ENCODE data around the gene HPDL.

The HPDL gene

DNA sequence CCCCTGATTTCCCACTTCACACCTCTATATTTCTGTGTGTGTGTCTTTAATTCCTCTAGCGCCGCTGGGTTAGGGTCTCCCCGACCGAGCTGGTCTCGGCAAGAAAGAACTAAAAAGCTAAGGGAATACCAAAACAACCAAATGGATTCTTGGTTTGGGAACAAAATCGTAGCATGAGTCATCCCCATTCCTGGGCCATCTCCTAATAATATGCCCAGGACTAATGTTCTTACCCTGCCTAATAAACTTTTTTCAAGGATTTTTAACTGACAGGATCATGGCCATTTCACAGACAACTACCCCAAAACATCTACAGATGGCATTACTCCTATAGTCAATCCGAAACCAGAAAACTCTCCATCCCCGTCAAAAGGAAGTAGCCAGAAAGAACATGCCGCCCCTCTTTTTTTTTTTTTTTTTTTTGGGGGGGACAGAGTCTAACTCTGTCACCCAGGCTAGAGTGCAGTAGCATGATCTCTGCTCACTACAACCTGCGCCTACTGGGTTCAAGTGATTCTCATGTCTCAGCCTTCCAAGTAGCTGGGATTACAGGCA is 4.1 kb upstream of the HPDL start:
- DNase-seq (ENCODE audit: low read depth), result no peak

DNA sequence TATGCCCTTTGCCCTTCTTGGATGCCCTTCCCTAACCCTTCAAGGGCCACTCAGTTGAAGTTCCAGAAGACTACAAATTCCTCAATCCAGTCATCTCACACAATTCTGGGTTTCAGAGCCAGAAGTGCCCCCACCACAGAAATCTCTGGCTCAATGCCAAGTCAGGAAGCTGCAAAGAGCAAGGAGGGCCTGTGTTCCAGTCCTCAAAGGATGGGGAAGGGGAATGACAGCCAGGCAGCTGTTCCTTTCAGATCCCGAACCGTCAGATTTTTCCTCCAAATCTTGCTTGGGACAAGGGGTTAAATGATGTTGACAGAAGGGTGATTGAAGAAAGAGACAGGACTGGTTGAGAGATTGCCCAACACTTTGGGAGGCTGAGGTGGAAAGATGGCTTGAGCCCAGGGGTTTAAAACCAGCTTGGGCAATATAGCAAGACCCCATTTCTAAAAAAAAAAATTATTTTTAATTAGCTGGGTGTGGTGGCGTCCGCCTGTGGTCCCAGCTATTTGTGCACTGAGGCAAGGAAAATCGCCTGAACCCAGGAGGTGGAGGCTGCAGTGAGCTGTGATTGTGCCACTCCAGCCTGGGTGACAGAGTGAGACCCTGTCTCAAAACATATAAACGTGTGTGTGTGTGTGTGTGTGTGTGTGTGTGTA is 716 bp upstream of the HPDL start:
- DNase-seq (ENCODE audit: low read depth), result no peak

DNA sequence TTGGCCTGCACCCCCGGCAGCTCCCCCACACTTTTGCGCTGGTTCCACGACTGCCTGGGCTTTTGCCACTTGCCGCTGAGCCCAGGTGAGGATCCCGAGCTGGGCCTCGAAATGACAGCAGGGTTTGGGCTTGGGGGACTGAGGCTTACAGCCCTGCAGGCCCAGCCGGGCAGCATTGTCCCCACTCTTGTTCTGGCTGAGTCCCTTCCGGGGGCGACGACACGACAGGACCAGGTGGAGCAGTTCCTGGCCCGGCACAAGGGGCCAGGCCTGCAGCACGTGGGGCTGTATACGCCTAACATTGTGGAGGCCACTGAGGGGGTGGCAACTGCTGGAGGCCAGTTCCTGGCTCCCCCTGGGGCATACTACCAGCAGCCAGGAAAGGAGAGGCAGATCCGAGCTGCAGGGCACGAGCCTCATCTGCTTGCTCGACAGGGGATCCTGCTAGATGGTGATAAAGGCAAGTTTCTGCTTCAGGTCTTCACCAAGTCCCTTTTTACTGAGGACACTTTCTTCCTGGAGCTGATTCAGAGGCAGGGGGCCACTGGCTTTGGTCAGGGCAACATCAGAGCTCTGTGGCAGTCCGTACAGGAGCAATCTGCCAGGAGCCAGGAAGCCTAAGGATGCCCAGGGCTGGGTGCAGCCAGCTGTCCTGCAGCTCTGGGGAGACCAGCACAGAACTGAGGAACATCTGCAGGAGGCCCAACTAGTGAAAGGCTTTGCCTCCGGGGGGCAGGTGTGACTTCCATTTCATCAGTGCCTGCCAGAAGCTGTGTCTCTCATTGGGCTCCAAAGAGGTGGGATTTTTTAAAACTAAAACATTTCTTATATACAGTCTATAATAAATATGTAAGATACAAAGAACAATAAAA is 1.2 kb downstream of the HPDL start:
- no peak for DNase-seq (ENCODE audit: low read depth)

DNA sequence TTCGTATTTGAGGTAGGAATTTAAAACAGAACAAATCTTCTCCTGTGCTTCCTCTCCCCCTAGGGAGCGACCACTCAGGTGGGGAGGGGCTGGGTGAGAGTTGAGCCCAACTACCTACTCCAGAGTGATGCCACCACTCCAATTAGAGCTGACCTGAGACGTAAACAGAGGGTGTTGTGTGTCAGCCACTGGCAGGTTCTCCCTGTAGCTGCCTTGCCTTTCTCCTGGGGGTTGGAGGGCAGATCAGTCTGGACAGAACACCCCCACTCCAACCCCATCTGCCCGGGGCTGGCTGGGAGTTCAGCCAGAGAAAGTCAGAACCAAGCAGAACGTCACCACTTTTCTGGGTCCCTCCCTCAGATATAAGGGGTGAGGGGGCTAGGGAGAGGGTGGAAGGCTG is 2.0 kb downstream of the HPDL start:
- no peak for DNase-seq (ENCODE audit: low read depth)

DNA sequence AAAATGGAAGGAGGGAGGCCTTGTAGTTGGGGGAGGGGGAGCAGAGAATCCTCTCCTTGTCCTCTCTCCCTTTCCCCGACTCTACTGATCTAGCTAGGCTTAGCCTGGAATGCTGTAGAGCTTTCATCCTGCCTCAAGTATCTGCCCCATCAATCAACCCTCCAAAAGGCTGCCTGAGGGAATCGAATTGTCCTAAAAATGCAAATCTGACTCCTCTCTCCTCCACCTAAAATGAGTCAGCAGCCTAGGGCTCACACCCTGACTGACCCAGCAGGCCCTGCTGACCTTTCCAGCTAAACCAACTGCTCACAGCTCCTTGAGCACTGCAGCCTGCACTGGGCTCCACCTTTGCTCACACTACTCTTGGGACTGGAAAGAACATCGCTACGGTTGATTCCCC is 2.8 kb downstream of the HPDL start:
- DNase-seq (ENCODE audit: low read depth), result no peak

DNA sequence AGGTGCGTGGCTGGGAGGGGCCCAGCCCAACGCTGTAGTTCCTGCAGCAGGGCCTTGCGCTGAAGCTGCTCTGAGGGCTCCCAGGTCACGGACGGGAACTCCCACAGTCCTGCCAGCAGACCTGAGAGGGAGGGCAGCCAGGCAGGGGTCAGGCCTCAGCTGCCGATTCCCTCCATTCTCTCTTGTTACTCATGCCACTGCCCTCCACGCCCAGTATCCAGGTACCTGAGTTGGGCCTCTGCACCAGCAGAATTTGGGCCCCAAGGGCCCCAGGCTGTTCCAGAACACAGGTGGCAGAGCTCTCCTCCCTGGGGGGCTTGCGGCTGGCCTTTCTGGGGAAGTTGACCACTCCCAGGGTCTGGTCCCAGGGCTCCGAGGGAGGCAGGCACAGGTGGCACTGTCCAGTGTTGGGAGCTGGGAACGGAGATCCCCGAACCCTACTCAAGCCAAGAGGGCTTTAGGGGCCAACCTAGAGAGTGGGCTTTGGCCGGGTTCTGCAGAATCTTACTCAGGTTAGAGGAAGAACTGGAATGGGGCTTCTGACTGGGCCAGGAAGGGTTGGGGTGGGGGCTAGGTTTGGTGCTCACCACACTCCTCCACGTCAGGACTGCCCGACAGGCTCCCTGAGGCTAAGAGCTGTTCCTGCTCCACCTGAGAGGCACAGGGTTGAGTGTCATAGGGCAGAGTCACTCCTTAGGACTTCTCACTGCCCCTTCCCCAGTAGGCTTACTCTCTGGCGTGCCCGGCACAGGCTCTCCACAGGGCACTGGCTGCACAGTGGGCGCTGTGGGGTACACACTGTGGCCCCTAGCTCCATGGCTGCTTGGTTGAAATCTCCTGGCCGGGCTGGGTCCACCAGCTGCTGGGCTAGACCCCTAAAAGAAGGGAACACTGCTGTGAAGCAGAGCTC is 5.0 kb downstream of the HPDL start:
- no peak for DNase-seq (ENCODE audit: low read depth)

DNA sequence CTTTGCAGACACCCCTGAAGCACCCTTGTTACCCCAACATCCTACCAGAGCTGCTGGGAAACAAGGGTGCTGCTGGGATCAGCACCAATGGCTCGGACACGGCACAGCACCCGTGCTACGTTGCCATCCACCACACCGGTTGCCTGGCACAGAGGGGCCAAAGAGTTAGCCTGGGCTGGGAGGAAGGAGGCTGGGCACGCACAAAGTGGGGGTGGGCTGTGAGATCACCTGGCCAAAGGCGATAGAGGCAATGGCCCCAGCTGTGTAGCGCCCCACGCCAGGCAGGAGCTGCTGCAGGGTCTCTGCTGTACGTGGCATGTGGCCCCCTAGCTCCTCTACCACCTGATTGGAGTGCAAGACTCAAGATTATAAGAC is 5.6 kb downstream of the HPDL start:
- DNase-seq (ENCODE audit: low read depth), result no peak

DNA sequence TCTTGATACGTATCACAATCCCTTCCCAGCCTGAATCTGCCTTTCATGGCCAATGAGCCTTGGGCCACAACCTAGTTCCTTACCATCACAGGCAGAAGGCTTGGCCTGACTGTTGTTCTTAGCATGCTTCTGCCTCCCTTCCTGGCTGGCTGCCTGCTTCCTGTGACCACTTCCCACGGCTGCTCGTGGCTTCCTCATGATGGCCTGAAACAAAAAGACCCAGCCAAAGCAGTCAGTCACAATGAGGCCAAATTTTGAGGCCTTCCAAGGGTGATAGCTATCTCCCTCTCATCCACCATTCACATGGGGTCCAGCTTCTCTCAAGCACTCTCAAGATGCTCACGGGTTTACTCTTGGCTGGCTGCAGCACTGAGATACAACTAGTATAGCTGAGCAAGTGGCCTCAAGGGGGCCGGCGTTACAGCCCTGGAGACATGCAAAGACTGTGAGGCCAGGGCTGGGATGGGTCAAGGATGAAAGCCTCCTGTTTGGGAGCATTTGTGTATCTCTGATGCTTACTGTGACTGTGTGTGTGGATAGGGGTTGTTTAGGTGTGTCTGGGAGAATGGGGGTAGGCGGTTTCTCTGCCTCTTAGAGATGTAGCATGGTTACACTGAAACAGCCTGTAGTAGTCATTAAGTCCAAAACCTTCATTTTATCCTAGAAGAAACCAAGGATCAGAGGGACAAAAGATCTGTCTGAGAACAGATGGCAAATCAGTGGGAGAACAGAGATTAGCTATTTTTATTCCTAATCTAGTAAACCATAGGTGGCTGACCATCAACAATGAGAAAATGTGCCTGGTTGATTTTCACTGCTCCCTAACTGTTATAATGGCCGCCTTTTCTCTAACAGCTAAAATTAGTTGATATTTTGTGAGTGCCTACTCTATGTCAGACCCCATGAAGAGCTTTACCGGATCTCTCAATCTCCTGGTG is 7.9 kb downstream of the HPDL start:
- no peak for DNase-seq (ENCODE audit: low read depth)

DNA sequence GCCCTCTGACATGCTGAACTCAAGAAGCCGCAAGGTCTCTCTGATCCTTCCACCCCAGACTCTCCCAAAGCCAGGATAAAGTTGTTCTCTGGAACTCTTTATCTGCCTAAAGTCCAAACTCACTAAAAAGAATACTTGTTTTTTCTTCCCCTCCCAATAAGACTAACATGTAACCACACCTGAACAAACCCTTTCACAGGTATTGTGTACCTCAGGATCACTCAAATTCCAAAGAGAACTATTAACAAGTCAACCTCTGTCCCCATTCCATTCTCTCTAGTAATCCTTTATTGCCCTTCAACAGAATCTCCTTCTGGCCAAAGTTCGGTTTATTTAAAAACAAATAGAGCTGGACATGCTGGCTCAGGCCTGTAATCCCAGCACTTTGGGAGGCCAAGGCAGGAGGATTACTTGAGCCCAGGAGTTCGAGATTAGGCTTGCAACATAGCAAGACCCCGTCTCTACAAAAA is 9.2 kb downstream of the HPDL start:
- DNase-seq (ENCODE audit: low read depth), result no peak

DNA sequence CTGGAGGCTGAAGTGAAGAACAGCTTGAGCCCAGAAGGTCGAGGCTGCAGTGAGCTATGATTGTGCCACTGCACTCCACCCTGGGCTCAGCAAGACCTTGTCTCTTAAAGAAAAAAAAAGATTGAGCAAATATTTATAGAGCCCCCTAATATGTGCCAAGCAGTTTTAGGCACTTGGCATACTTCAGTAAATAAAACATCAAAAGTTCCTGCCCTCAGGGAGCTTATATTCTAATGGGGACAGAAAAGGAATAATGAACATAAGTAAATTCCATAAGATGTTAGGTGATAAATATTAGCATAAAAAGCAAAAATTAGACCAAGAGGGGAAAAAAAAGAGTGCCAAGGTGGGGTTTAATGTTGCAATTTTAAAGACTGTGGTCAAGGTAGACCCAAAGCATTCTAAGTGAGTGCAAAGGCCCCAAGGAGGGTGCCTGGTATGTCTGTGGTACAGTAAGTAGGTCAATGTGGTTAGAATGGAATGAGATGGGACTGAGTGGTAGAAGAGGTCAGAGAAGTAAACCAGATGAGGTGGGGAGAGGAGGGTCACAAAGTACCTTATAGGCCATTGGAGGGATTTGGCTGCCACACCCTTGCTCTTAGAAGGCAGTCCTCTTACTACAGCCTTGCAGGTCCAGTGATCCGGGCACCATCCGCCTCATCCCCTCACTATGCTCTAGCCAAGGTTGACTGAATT is 11.1 kb downstream of the HPDL start:
- peak; percentile 55 for DNase-seq (ENCODE audit: low read depth)

DNA sequence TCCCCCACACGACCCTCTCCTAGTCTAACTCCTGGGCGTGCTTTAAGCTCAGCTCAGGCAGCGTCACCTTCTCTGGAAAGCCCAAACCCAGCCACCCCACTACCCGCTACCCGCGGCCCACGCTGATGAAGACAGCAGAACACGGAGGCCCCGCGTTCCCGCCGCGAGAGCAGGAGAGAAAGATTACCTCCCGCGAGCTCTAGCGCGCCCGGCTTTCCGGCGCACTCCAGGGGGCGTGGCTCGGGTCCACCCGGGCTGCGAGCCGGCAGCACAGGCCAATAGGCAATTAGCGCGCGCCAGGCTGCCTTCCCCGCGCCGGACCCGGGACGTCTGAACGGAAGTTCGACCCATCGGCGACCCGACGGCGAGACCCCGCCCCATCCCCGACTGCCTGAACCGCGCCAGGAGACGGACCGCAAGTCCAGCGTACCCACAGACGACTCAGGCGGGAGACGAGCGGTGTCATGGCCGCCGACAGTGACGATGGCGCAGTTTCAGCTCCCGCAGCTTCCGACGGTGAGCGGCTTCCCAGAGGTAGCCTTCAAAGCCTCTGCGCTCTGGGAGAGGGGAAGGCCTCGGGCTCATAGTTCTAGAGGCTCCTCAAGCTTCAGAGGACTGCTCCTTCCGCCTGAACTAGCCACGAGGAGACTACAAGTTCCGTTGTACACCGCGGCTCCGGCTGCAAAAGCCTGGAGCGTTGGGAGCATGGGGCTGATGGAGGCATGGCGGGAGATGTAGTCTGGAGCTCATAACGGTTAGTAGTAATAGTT is 13.3 kb downstream of the HPDL start, which contains the start of the genes MUTYH and TOE1:
Gene MUTYH, minus strand, starts transcription at position 652 of the 770 bp plus-strand sequence. CDS start 5,935 bp downstream, outside the sequence.
Gene TOE1, plus strand, starts transcription at position 382 of the 770 bp plus-strand sequence. Its CDS starts 83 bp downstream, at position 465.
- DNase-seq (ENCODE audit: low read depth), result peak; percentile 87

DNA sequence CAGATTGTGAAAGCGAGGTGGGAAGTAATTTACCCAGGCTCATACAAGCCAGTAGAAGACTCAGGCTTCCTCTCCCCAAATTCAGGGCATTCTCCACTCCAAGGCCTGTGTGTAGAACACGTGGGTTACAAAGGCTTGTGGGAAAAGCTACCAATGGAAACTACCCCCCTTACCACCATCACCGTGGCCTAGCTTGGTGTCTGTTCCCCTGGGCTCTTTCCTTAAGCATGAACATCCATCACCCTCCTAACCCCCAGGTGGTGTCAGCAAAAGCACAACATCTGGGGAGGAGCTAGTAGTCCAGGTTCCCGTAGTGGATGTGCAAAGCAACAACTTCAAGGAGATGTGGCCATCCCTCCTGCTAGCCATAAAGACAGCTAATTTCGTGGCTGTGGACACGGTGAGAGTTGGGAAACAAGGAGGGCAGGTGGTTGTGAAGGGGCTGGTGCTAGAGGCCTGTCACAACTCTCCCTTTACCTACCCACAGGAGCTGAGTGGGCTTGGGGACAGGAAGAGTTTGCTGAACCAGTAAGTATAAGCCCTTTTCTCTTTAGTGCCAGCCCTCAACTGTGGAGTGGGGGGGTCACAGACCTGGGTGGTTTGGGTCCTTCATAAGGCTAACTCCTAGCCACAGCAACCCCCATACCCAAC is 14.2 kb downstream of the HPDL start:
- no peak for DNase-seq (ENCODE audit: low read depth)

DNA sequence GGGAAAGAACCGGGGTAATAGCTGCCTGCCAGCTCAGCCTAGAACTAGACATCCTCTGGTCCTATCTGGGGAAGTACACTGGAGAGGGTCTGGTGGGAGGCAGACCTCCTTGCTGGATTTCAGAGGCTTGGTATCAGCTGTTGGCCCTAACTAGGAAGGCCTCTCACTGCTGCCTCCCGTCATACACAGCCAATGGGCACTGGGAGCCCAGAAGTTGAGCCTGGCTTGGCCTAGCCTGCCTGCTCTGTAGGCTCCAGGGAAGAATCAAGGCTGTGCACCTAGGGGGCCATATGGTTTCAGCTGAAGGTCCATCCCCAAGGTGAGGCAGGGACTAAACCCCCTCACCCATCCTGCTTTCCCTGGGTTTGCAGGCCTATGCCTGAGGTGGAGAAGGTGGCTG is 17.8 kb downstream of the HPDL start:
- no peak for DNase-seq (ENCODE audit: low read depth)

DNA sequence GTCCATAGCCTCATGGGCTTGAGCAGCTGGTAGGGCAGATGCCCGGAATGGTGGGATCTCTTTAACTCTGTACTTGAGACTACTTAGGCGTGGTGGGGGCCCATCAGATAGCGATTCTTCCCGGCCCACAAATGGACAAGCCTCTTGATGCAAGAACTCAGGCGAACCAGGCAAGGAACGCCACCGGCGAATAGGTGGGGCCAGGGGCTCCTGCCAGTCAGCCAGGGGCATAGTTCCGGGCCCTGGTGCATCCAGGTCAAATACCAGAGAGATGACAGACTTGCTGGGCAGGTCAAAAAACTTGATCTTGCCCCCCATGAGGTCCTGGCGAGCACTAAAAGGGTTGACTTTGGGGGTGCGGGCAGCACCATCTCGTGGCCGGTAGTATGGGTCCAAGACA is 18.3 kb downstream of the HPDL start:
- DNase-seq (ENCODE audit: low read depth), result no peak

DNA sequence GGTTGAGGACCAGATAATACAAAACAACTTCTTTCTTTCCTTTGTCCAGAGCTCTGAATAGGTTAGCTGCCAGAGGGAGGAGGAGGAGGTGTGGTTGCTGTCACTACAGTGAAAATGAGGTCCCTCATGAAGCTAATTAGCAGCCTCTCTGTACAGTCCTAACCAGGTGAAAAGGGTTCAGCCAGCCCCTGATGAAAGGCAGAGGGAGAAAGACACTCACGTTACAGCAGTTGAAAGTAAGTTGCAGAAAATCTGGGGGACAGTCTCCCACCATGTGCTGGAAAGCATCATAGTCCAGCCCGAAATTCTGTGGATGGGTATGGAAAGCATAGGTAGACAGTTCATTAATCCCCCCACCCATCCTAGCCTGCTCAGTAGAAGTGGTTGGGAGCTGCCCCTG is 19.8 kb downstream of the HPDL start:
- DNase-seq (ENCODE audit: low read depth), result no peak

DNA sequence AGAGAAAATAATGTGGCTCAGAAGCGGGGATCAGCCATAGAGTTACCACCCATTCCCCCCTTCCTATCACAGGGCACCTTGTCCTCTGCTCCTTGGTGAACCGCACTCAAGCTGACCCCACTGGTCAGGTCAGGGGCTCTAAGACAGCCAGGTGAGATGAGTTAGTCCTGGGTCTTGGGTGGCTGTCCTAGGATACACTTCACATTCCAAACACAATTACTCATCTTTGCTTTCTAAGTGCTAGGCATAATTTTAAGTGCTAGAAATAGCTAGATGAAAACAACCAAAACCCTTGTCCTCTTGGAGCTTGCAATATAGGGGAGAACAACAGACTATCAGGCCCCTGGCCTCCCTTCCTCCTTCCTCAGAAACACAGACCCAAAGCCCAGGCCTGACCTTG is 21.3 kb downstream of the HPDL start:
- DNase-seq (ENCODE audit: low read depth), result peak; percentile 22

DNA sequence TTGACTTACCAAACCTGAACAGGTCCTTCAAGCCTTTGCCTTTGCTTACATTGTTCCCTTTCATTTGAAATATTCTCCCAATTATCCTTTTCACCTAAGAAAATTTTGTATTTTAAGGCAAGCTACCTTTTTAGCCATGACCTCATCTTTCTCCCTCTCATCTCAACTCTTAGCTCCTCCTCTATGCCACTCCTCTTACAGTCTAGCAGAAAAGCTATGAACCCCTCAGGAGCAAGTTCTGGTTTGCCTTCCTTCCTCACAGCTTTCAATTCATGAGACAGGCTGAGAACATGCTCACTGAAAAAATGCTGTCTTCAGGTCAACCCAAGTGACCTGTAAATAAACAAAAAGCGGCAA is 21.9 kb downstream of the HPDL start:
- DNase-seq (ENCODE audit: low read depth), result no peak

DNA sequence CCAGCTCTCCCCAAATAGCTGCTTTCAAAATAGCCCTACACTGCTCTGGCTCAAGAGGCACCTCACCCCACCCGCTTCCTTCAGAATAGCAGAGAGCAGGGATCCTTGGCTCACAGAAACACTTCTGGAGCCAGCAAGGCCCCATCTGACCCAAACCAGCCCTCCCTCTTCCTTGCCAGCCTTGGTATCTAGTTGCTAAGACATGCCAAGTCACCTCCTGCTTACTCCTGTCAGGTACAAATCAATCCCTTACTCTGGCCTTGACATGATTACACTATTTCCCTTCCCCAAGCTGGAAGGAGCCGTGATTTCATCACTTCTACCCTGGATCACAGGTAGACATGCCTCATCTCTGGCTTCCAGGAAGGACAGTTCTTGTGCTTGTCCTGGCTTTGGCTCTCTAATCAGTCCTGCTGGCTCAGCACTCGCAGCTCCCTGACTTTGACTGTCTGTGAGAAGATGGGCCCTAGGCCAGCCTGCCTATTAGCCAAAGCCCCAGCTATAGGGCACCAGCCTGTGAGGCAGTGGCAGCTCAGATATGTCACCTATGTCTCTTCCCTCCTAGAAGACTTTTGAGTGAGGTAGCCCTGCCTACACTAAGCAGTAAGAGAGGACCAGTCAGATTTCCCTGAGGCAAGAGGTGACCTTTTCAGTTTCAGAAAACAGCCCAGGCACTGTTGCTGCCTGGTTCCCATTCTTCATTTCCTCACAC is 22.4 kb downstream of the HPDL start:
- DNase-seq (ENCODE audit: low read depth), result no peak

Measured in amniotic epithelial cell (primary cell).